HG03575 (cell line): ENCODE results near the gene MYRFL.
A peak's percentile ranks its signal among the peaks of the same experiment; 100 is the strongest.
"Not testable (repeated sequence)": the region's sequence is repeated elsewhere in the genome, so short reads cannot be mapped to it uniquely, and the experiment has no call there.

Experiments used
- ATAC-seq: cut with Tn5 transposase; IDR thresholded peaks from one replicate; pipeline ENCODE4 v1.9.1; 2021; ENCODE audit not compliant: unreplicated experiment, insufficient number of reproducible peaks, low FRiP score; ENCODE audit errors: extremely low read depth

The MYRFL gene

DNA sequence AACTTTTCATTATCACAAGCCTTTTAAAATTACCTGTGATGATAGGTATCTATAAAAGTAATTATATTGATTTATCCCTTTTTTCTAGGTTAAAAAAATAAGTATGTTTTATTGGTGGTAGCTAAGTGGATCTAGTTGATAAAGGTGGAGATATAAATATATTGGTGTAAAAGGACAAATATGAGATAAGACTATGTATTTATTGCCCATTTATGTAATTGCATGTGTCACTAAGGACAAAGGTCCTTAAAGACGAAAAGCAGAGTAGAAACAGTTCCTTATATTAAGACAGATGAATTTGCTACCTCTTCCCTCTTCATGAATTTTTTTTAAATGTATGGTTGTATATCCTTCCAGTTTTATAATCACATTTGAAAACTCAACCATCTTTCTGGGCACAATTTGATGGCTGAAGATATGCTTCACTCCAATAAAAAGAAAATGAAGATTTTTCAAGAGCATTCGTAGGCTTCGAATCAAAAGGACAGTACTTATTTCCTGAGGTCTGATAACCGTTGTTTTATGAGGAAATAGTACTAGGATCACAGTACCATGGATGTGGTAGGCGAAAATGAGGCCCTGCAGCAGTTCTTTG is at the start of gene MYRFL:
MYRFL (plus strand) TSS at position 262 of the 595 bp plus-strand sequence; CDS start at position 553, 291 bp downstream.
- no peak for ATAC-seq

DNA sequence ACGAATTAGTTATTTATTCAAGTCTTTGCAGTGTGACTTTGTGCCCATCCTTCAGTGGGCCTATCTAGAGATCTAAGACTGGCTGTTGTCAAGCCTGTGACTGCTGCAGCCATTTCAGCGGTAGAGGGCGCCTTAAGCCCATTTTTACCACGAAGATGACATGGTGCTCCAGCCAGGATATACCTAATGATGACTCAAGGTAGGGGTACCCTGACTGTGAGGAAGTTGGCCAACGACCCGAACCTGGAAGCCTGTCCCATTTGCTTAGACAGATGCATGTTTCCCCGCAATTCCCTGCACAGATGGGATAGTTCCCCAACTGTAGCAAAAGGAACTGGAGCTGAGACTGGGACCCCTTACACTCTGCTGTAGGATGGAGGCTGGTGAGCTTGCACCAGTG is 45.1 kb upstream of the MYRFL start:
- no peak for ATAC-seq

DNA sequence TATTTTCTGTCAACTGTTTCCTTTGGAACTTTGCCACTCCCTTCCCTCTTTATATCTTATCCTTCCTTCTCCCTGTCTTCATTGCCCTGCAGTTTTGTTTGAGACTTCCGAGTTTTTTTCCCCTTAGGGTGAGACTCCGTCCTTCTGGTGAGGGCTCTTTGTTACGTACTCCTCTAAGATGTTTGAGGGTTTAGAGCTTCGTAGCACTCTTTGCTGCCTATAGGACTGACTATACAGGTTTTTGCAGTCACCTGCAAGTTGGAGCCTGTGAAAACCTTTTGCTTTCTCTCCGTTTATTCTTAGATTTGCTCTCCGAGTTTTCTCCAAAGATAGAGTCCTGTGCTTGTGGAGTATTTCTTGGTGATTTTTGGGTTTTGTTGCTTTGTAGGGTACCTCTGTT is 41.7 kb upstream of the MYRFL start:
- no peak for ATAC-seq

DNA sequence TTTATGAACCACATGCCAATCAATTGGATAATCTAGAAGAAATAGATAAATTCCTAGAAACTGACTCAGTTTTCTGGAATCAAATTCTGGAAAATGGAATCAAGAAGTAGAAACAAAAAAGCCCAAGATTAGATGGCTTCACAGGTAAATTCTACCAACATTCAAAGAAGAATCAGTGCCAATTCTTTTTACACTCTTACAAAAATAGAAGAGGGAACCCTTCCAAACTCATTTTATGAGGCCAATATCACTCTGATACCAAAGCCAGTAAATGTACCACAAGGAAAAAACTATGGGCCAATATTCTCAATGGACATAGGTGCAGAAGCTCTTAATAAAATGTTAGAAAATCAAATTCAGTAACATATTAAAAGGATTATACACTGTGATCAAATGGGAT is 35.7 kb upstream of the MYRFL start:
- ATAC-seq, result no peak

DNA sequence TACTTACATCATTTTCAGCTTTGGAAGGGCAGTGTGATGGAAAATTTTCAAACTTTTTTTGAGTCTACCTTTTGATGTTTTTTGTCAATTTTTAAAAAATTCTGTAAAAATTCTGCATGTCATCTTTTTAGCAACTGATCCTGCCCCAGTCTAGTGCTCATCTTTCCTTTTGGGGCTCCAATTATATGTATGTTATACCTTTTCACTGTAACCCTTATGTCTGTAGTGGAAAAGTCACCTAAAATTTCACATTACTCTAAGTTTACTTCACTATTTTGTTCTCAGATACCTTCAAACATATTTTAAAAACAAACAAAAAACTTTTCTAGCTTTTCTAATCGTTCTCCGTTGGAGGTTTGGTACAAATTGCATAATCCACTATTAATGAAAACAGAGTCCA is 32.5 kb upstream of the MYRFL start:
- ATAC-seq, result no peak

DNA sequence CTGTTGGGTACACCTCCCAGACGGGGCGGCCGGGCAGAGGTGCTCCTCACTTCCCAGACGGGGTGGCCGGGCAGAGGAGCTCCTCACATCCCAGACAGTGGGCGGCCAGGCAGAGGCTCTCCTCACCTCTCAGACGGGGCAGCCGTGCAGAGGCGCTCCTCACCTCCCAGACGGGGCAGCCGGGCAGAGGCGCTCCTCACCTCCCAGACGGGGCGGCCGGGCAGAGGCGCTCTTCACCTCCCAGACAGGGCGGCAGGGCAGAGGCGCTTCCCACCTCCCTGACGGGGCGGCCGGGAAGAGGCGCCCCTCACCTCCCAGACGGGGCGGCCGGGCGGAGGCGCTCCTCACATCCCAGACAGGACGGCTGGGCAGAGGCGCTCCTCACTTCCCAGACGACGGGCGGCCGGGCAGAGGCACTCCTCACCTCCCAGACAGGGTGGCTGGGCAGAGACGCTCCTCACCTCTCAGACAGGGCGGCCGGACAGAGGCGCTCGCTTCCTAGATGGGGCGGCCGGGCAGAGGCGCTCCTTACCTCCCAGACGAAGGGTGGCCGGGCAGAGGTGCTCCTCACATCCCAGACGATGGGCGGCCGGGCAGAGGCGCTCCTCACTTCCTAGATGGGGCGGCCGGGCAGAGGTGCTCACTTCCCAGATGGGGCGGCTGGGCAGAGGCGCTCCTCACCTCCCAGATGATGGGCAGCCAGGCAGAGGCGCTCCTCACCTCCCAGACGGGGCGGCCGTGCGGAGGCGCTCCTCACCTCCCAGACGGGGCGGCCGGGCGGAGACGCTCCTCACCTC is 17.7 kb upstream of the MYRFL start:
- not testable (repeated sequence) for ATAC-seq

DNA sequence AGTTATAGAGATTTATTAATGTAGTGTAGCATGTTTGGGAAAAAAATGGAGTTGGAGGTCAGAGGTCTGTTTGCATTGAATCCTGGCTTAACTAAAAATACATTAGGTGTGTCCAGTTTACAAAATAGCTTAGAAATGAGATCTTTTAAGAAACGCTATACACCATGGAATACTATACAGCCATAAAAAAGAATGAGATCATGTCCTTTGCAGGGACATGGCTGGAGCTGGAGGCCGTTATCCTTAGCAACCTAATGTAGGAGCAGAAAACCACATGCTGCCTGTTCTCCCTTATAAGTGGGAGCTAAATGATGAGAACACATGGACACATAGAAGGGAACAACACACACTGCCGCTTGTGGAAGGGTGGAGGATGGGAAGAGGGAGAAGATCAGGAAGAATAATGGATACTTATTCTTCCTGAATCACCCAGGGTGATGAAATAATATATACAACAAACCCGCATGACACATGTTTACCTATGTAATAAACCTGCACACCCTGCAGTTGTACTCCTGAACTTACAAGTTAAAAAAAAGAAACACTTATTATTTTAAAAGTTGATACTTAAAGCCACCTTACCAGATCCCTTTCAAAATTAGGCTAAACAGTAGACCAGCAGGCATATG is 14.0 kb upstream of the MYRFL start:
- no peak for ATAC-seq

DNA sequence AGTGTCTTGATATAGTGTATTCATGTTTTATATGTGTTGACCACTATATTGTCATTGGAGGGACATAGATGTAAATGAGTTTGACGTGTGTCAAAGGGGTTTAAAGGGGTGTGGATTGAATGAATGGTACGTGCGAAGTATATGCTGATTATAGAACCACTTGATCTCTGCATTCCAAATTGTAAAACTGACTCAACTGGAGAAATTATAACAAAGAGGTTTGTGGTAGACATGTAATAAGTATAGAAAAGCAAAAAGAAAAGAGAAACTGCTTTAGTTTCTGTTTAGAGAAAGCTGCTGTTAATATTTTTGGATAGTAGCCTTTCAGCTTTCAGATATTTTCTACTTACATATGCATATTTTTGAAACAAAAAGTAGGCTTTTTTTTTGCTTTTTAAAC is 8.9 kb upstream of the MYRFL start:
- peak; percentile 36 for ATAC-seq

DNA sequence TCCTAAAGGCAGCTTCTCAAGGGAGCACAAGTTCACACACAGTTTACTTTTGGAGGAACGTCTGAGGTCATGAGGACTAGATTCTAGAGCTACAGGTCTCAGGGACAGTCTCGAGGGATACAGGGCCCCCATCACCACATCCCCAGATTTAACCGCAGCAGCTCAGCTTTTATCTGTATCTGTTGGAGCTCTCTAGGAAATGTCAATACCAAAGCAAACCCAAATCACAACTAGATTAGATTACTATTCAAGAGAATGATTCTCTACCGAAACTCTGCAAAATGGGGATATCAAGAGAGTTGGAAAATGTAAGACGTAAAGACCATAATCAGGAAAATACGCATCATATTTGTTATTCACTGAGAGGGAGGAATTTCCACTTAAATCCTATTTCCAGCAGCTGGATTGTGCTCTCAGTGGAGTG is 4.0 kb upstream of the MYRFL start:
- ATAC-seq, result no peak

DNA sequence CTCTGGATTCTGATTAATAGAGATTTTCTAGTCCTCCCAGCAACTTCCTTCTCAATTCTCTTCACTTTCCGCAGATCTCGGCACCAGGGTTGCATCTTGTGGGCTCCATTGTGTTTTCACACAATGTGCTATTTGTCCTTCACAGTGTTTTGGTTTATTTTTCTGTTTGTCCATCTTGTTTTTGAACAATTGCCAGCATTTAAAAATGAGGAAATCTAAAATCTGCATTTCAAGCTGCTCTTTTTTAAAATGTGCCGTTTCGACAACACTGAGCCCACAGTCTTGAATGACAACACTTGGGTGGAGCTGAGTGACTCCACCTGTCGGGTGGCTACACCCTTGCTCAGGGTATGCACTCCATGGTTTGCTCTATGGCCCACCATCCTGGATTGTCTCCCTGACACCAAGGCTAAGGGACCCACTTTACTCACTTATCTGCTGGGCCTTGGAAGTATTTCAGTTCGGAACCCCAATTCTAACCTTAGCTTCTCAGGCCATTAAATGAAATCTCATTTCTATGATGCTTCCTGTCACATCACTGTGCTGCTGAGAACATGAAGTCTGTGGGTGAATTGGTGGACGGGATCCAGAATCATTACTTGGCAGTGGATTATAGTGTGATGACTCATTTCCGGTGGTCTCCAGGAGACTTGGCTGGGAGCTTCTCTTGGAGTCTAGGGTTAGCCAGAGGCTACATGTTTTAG is 3.4 kb upstream of the MYRFL start:
- ATAC-seq, result no peak

DNA sequence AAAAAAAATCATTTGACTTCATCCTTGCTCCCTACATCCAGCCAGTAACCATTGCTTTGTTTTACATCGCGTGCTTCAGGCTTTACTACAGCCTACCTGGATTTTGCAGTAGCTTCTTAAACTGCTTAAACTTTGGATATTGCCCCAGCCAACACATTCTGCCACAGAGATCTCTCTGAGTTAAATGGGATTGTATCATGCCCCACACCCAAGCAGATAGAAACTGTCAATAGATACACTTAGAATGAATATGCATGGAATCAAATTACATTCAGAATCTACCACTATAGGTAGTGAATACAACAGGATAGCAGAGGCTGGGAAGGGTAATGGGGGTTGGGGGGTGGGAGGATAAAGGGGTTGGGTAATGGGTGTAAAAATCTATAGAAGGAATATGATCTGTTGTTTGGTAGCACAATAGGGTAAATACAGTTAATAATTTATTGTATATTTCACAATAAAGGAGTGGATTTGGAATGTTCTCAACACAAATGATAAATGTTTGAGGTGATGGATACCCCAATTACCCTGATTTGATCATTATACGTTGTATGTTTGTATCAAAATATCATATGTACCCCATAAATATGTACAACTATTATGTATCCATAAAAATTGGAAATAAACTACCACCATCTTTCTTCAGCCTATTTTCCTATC is 2.7 kb upstream of the MYRFL start:
- ATAC-seq, result no peak

DNA sequence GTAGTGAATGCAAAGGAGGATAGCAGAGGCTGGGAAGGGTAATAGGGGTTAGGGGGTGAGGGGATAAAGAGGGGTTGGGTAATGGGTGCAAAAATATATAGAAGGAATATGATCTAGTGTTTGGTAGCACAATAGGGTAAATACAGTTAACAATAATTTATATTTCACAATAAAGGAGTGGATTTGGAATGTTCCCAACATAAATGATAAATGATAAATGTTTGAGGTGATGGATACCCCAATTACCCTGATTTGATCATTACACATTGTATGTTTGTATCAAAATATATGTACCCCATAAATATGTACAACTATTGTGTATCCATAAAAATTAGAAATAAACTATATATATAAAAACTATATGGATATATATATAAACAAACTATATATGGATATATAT is 999 bp upstream of the MYRFL start:
- no peak for ATAC-seq

DNA sequence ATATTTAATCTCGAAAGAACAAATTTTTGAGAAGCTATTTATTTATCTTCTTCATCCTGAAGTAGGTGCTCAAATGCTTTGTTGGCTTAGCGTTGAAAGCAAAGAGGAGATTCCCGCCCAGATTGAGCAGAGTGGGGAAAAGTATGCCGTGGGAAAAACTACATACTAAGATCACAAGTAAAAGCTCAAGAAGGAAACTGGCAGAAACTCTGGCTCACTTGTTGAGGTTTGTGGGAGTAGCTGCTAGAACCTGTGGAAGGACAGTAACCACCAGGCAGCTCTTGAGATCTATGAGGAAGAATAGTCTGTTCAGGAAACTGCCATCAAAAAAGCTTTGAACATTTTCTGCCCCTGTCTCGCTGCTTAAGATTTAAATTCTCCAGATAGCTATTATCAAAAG is 3.9 kb downstream of the MYRFL start:
- no peak for ATAC-seq

DNA sequence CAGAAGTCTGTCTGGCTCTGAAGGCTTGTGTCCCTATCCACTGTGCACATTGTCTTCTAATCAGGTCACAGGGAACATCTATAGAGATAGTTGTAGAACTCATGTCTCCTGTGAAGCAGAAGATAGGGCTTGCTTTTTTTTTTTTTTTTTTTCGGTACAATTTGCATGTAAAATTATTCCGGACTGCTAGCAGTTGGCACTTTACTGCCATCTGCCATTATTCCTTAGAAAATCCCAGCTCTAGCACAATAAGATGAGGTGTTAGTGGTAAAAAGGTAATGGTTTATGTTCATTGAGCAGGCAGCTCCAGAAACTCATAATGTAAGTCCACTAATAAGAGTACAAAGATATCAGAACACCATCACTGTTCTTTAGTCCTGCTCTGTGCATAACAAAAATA is 8.7 kb downstream of the MYRFL start:
- ATAC-seq, result no peak

DNA sequence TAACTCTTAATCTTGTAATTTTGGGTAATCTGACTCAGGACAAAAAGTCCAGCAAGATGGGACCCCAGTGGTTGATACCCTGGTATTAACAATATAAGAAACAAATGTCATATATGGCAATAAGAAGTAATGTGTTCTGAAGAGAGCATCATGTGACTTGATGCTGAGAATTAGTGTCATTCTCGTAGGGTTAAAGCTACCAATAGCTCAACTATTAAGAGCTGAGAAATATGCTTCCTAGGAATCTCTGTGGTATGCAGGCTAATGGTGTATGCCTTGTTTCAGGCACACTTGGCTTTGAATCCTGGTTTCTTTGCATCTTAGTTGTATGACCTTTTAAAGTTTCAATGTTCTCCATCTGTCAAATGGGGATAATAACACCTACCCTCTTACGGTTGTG is 9.1 kb downstream of the MYRFL start:
- no peak for ATAC-seq

DNA sequence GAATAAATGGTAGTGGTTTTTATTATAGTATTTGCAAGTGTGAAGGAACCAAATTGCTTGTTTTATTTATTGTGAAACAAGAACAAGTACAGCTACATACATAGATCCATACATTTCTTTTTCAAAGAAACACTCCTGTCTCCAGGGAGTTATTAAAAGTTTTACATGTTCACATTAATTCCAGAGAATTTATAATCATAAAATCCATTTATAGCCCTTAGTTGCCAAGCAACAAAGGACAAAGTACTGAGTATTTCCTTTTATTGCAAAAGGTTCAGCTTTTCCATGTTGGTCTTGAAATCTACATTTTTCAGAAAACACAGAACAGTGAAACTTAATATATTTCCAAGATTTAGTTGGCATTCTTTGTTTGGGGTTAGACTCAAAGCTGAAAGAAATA is 9.5 kb downstream of the MYRFL start:
- no peak for ATAC-seq

DNA sequence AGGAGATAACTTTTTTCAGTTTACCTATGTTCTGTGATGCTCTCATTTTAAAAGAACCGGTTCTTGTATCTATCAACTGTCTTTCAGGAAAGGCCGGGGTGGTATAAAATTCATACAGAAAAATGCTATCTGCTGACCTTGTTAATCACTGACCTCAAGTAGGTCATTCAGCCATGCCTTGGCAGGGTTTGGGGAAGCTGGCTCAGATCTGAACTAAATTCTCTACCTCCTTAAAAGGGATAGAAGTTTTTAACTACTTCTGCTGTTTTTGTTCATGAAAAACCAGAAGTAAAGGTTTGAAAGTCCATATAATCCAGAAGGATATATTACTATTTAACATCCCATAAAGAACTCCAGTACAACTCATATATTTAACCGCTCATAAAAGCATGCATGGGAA is 10.1 kb downstream of the MYRFL start:
- no peak for ATAC-seq

DNA sequence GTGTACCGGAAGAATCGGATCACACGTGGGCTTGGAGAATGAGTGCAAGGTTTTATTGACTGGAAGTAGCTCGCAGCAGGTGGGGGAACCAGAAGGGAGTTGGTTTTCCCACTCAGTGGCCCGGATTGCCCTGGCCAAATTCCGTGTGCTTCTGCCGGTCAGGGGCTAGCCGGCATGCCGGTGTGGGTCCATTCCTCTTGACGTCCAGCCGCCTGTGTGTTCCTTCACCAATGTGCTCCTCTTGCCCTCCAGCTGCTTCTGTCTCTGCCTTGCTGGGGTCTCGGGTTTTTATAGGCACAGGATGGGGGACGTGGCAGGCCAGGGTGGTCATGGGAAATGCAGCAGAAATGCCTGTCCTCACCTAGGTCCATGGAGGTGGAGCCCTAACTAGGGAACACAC is 11.0 kb downstream of the MYRFL start:
- no peak for ATAC-seq

DNA sequence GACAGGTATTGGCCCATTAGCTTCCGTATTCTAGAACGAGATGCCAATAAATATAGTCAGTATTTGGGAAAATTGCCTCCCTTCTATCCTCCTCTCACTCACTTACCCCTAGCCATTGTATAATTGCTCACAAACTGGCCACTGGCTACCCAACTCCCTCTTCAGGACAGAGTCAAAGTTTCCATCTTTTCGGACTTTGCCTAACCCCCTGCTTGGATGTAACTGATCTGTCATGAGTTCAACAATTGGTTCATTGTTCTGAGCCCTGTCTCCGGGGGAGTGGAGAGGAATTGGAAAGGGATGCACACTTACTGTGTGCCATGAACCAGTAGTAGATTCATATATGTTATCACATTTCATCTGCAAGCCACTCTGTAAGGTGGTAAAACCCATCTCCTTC is 12.2 kb downstream of the MYRFL start:
- no peak for ATAC-seq
